Chondrocyte (in vitro differentiated cells): ENCODE results near the gene MRPL23. TPM values are rescaled to one million over a fixed set of nuclear protein-coding genes. Genes with fewer than 3 reads are reported as not detected.

ENCODE experiments used
- DNase-seq: peaks from one replicate; pipeline ENCODE4 v3.0.0; 2021; ENCODE audit warnings: mixed read lengths, low spot score
- H3K27ac Mint-ChIP-seq: one replicate; pipeline ENCODE4 v1.8.0; 2021; ENCODE audit warnings: mild to moderate bottlenecking, moderate library complexity, mixed read lengths; ENCODE audit not compliant: unreplicated experiment
- H3K27me3 Mint-ChIP-seq: 2 replicates; pipeline ENCODE4 v1.8.0; 2021; ENCODE audit warnings: low read depth, mixed read lengths
- H3K36me3 Mint-ChIP-seq: 2 replicates; pipeline ENCODE4 v1.8.0; 2021; ENCODE audit warnings: low read depth, mixed read lengths
- H3K4me1 Mint-ChIP-seq: 2 replicates; pipeline ENCODE4 v1.8.0; 2021; ENCODE audit warnings: low read depth, mild to moderate bottlenecking, mixed read lengths
- H3K4me3 Mint-ChIP-seq: one replicate; pipeline ENCODE4 v1.8.0; 2021; ENCODE audit warnings: mild to moderate bottlenecking, moderate library complexity, mixed read lengths; ENCODE audit not compliant: unreplicated experiment
- H3K9me3 Mint-ChIP-seq: 2 replicates; pipeline ENCODE4 v1.8.0; 2021; ENCODE audit warnings: low read depth, mixed read lengths
- CTCF ChIP-seq: fragments of 200-600 bp; sonication (generic); IDR thresholded peaks from 2 replicates; pipeline ENCODE4 v1.5.0; 2021; ENCODE audit warnings: antibody characterized with exemption, mild to moderate bottlenecking, moderate library complexity
- long read RNA-seq: library from polyadenylated mRNA; stranded (forward); transcript quantifications from one replicate; pipeline ENCODE4 v2.0.0, GENCODE V29; 2021
- total RNA-seq: library from RNA; stranded (reverse); gene quantifications from 3 replicates; pipeline ENCODE4 v1.2.1, GENCODE V29; 2021

Gene MRPL23
- total RNA-seq = 22.8 to 33.0 TPM (median 29.8 TPM) in 3 replicates
- long read RNA-seq, transcript MRPL23-205 (5 exons, 736 nt) = major isoform, 11 of 18 reads
- long read RNA-seq, partial matches to known transcripts = 5 of 18 reads
- long read RNA-seq, other reads (novel, unspliced or antisense) = 2 of 18 reads

- TF ChIP-seq CTCF = no peak
- Mint-ChIP-seq H3K9me3 (no peaks in the 10 kb centered on the region), H3K4me1 (peaks cover 16% of the 10 kb centered on the region), H3K27me3 (no peaks in the 10 kb centered on the region), H3K36me3 (no peaks in the 10 kb centered on the region), H3K4me3 (no peak within 1 kb of the TSS), H3K27ac (no peak within 1 kb of the TSS)
- no peak for DNase-seq
These were observed at the start of gene MRPL23 for GRCh38 chr11:1946812-1947484. TSS of gene MRPL23 (plus strand) at chr11:1947332. CDS start at chr11:1947363, 31 bp downstream.

- no peaks in the 10 kb centered on the region for H3K36me3 Mint-ChIP-seq
- H3K27me3 Mint-ChIP-seq = peaks cover 16% of the 10 kb centered on the region
- peak; percentile 18 for DNase-seq
- TF ChIP-seq CTCF = no peak
- H3K27ac Mint-ChIP-seq = no peak overlapping the region
- H3K4me1 Mint-ChIP-seq = no peaks in the 10 kb centered on the region
- no peaks in the 10 kb centered on the region for H3K9me3 Mint-ChIP-seq
- H3K4me3 Mint-ChIP-seq = no peak overlapping the region
These were observed 48.0 kb upstream of the MRPL23 start for GRCh38 chr11:1899090-1899489.

GRCh38 chr11:1899686-1900085, 47.4 kb upstream of the MRPL23 start:
- Mint-ChIP-seq H3K27ac (no peak overlapping the region), H3K27me3 (peaks cover 16% of the 10 kb centered on the region), H3K9me3 (no peaks in the 10 kb centered on the region), H3K36me3 (no peaks in the 10 kb centered on the region), H3K4me3 (no peak overlapping the region), H3K4me1 (no peaks in the 10 kb centered on the region)
- DNase-seq = no peak
- no peak for TF ChIP-seq CTCF

- H3K27me3 Mint-ChIP-seq = peaks cover 6% of the 10 kb centered on the region
- peaks cover 13% of the 10 kb centered on the region for H3K4me1 Mint-ChIP-seq
- no peak for TF ChIP-seq CTCF
- no peak for DNase-seq
- H3K9me3 Mint-ChIP-seq = no peaks in the 10 kb centered on the region
- H3K36me3 Mint-ChIP-seq = no peaks in the 10 kb centered on the region
- no peak overlapping the region for H3K27ac Mint-ChIP-seq
- H3K4me3 Mint-ChIP-seq = no peak overlapping the region
These were observed 41.0 kb upstream of the MRPL23 start for GRCh38 chr11:1906181-1906580.

- H3K27ac Mint-ChIP-seq = no peak overlapping the region
These were observed 40.3 kb upstream of the MRPL23 start for GRCh38 chr11:1906611-1907423.

More at GRCh38 chr11:1906611-1907423, 40.3 kb upstream of the MRPL23 start:
- Mint-ChIP-seq H3K36me3 (no peaks in the 10 kb centered on the region), H3K4me1 (peaks cover 13% of the 10 kb centered on the region), H3K27me3 (peaks cover 6% of the 10 kb centered on the region), H3K9me3 (no peaks in the 10 kb centered on the region), H3K4me3 (no peak overlapping the region)
- TF ChIP-seq CTCF = no peak
- peak; percentile 63 for DNase-seq
